ENCODE measurements around the gene MLF2.

MLF2 gene

GRCh38 chr12:6736754-6737153 lies 16.2 kb downstream of the MLF2 start:
- Histone ChIP-seq H3K27me3 (ENCODE audit: control insufficient read depth, insufficient read depth, low read length) (no peaks in the 10 kb centered on the region), H3K36me3 (ENCODE audit: control insufficient read depth, insufficient read depth, low read length) (no peaks in the 10 kb centered on the region), H3K9ac (no peak overlapping the region), H3K4me1 (peaks cover 4% of the 10 kb centered on the region), H2AFZ (no peak overlapping the region), H3K79me2 (no peaks in the 10 kb centered on the region), H3K4me2 (ENCODE audit: low read length) (no peak overlapping the region), H3K9me3 (ENCODE audit: control insufficient read depth, low read length) (no peaks in the 10 kb centered on the region), H3K4me3 (ENCODE audit: low read depth, low read length) (no peak overlapping the region), H3K27ac (no peak overlapping the region)
- TF ChIP-seq, protein P1, sequence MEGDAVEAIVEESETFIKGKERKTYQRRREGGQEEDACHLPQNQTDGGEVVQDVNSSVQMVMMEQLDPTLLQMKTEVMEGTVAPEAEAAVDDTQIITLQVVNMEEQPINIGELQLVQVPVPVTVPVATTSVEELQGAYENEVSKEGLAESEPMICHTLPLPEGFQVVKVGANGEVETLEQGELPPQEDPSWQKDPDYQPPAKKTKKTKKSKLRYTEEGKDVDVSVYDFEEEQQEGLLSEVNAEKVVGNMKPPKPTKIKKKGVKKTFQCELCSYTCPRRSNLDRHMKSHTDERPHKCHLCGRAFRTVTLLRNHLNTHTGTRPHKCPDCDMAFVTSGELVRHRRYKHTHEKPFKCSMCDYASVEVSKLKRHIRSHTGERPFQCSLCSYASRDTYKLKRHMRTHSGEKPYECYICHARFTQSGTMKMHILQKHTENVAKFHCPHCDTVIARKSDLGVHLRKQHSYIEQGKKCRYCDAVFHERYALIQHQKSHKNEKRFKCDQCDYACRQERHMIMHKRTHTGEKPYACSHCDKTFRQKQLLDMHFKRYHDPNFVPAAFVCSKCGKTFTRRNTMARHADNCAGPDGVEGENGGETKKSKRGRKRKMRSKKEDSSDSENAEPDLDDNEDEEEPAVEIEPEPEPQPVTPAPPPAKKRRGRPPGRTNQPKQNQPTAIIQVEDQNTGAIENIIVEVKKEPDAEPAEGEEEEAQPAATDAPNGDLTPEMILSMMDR (IDR thresholded peaks at IDR 0.05): no peak

DNA sequence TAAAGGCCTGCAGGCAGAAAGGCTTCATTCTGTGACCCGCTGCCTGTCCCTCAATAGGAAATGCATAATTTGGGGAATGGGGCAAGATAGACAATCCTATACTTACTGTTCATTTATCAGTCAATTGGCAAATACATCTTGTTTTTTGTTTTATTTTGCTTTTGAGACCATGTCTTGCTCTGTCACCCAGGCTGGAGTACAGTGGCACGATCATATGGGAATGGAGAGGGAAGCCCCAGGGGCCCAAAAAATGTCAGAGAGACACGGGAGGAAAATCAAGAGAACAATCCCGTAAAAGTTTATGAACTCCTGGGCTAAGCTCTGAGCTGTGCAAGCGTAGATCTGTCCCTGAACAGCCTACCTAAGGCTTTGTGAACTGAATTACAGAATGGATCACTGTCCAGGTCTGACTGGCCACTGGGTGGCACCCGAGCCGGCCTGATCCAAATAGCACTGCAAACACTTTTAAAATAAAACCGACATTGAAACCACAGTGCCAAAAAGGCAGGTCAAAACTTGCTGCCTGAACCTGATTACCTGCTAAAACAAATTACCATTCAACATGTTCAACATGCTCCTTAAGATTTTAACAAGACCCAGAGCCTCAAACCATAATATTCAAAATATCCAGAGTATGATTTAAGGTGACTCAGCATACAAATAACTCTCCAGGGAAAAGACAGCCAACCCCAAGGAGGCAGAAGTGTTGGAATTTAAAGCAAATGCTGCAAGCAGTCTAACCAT lies 17.3 kb downstream of the MLF2 start:
- H3K36me3 ChIP-seq (ENCODE audit: control insufficient read depth, insufficient read depth, low read length): no peaks in the 10 kb centered on the region
- H3K4me3 ChIP-seq (ENCODE audit: low read depth, low read length): no peak overlapping the region
- peak overlapping the region; percentile 47 for H3K27ac ChIP-seq
- H3K4me1 ChIP-seq: peaks cover 4% of the 10 kb centered on the region
- H3K27me3 ChIP-seq (ENCODE audit: control insufficient read depth, insufficient read depth, low read length): no peaks in the 10 kb centered on the region
- TF ChIP-seq, protein P1 (IDR thresholded peaks at IDR 0.05): peak; percentile 80
- H3K9me3 ChIP-seq (ENCODE audit: control insufficient read depth, low read length): no peaks in the 10 kb centered on the region
- no peak overlapping the region for H3K4me2 ChIP-seq (ENCODE audit: low read length)
- H3K79me2 ChIP-seq: no peaks in the 10 kb centered on the region
- H2AFZ ChIP-seq: peak overlapping the region; percentile 50
- H3K9ac ChIP-seq: no peak overlapping the region

- H3K9ac ChIP-seq: no peak overlapping the region
- TF ChIP-seq, protein P1 (IDR thresholded peaks at IDR 0.05): no peak
Observed at GRCh38 chr12:6734506-6735387, 18.2 kb downstream of the MLF2 start.

DNA sequence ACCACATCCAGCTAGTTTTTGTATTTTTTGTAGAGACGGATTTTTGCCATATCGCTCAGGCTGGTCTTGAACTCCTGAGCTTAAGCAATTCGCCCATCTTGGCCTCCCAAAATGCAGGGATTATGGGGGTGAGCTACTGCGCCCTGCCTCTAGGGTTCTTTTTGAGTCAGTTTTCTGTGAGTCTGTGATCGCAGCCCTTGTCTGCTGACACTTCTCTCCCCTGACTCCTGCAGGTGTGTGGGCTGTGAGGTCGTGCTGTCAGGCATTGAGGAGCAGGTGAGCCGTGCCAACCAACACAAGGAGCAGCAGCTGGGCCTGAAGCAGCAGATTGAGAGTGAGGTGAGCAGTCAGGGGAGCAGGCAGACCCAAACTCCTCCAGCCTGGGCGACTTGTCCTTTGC lies 22.8 kb downstream of the MLF2 start:
- no peak overlapping the region for H3K27ac ChIP-seq
- H3K36me3 ChIP-seq (ENCODE audit: control insufficient read depth, insufficient read depth, low read length): no peaks in the 10 kb centered on the region
- no peaks in the 10 kb centered on the region for H3K4me1 ChIP-seq
- no peak overlapping the region for H2AFZ ChIP-seq
- no peaks in the 10 kb centered on the region for H3K9me3 ChIP-seq (ENCODE audit: control insufficient read depth, low read length)
- H3K79me2 ChIP-seq: no peaks in the 10 kb centered on the region
- no peak overlapping the region for H3K9ac ChIP-seq
- no peak overlapping the region for H3K4me2 ChIP-seq (ENCODE audit: low read length)
- H3K27me3 ChIP-seq (ENCODE audit: control insufficient read depth, insufficient read depth, low read length): no peaks in the 10 kb centered on the region
- TF ChIP-seq, protein P1 (IDR thresholded peaks at IDR 0.05): no peak
- no peak overlapping the region for H3K4me3 ChIP-seq (ENCODE audit: low read depth, low read length)

More at GRCh38 chr12:6734506-6735387, 18.2 kb downstream of the MLF2 start:
- H3K36me3 ChIP-seq (ENCODE audit: control insufficient read depth, insufficient read depth, low read length): no peaks in the 10 kb centered on the region
- no peak overlapping the region for H3K4me2 ChIP-seq (ENCODE audit: low read length)
- no peak overlapping the region for H2AFZ ChIP-seq
- no peaks in the 10 kb centered on the region for H3K9me3 ChIP-seq (ENCODE audit: control insufficient read depth, low read length)
- no peak overlapping the region for H3K4me3 ChIP-seq (ENCODE audit: low read depth, low read length)
- H3K27me3 ChIP-seq (ENCODE audit: control insufficient read depth, insufficient read depth, low read length): no peaks in the 10 kb centered on the region
- no peak overlapping the region for H3K27ac ChIP-seq
- peaks cover 4% of the 10 kb centered on the region for H3K4me1 ChIP-seq
- H3K79me2 ChIP-seq: no peaks in the 10 kb centered on the region
